Hindlimb muscle (tissue), 1 donor: ENCODE measurements around the gene TRNT1. TPM values are rescaled to one million over a fixed set of nuclear protein-coding genes. Genes with fewer than 3 reads are reported as not detected.

Experiments used
- DNase-seq: peaks from one replicate; pipeline ENCODE4 v3.0.0-alpha.2; 2013
- polyA plus RNA-seq: library from polyadenylated mRNA; unstranded; fragments of 120-200 nt; gene quantifications from one replicate; pipeline ENCODE4 v1.2.1, GENCODE V29; 2013; ENCODE audit not compliant: insufficient read length

The TRNT1 gene
- 15.9 TPM for polyA plus RNA-seq

DNA sequence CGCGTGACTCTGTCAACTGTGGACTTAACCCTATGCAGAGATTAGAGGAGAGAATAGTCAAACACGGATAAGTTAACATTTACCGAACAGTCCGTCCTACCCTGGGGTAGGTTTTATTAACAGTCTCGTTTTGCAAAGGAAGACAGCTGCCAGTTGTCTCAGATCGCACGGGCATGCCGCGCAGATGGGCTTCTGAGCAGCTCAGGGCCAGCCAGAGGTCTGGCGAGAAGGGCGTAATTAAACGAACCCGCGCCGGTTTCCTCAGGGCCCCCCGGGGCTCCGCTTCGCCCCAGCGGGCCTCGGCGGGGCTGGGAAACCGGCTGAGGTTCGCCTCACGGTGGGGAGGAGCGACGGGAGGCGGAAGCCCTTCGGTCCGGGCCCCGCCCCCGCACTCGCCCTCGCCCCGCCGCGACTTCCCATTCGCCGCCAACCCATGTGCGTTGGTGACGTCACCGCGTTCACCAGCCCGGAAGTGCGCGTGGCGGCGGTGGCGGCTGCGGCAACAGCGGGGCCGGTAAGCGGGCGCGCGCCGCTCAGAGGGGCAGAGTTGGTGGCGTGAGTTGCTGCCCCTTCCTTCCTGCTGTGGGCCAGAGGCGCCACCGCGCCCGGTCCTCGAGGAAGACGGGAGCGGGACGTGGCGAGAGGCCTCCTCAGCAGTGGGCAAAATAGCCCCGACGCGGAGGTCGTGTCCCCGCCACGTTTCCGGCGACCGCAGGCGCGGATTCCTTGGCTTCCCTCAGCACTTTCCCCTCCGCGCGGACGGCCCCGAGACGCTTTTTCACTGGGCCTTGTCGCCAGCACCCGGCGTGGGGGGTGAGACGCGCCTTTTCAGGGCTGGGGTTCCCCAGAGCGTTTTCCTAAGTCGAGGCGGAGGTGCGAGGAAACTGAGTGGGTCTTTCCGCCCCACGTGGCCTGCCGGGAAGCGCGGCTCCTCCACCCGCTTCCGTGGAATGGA is at the start of gene TRNT1:
TRNT1 (plus strand) TSS at position 464 of the 955 bp plus-strand sequence. CDS start 2,101 bp downstream, outside the sequence.
- peak; percentile 97 for DNase-seq

DNA sequence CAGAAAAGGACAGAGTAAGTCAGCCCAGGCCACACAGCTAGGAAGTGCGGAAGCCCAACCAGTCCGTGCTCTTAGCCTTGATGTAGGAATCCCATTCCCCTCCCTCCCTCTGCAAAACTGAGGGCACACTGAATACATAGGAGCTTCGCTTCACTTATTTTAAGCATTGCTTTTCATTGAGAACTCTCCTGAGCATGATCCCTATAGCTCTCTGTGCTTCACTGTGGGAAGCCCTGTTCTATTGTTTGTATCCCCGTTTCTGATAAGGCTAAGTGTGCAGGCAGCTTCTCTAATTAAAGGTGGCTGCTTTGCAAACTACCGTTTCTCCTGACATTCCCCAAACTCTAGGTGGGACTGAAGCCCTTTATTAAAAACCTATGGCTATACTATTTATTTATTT is 46.4 kb upstream of the TRNT1 start:
- no peak for DNase-seq

DNA sequence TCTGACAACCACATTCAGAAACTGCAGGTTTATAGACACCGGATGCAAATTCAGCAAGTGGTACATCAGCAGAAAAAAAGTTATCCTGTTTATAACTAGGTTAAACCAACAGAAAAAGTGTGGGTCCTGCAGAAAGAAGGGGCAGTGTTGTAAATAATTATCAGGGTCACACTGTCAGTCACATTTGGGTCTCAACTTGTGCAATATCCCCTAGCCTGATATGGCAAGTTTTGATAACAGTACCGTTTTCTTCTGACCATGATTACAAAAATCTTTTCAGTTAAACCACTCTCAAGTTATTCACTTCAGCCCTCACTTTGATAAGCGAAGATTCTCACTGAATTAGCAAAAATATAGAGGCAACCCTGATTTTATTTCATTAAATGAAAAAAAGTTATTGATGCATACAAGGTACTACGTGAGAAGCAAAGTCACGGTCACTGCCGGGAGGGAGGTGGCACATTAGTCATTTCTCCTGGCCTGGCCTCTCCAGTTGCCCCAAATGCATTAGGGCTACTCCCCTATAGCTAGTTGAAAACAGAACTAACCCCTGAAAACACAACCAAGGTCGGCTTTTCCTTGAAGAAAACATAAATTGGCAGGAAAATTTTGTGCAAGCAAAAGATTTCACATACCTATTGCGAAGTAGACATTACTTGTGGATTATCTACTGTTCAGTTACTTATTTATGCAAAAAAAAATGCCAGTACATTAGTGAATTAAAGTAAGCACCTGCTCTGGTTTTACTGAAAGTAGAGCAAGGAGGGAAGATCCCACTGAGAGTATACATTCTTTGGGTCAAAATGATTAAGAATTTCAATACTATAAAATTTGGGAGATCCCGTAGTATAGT is 45.1 kb upstream of the TRNT1 start:
- no peak for DNase-seq

DNA sequence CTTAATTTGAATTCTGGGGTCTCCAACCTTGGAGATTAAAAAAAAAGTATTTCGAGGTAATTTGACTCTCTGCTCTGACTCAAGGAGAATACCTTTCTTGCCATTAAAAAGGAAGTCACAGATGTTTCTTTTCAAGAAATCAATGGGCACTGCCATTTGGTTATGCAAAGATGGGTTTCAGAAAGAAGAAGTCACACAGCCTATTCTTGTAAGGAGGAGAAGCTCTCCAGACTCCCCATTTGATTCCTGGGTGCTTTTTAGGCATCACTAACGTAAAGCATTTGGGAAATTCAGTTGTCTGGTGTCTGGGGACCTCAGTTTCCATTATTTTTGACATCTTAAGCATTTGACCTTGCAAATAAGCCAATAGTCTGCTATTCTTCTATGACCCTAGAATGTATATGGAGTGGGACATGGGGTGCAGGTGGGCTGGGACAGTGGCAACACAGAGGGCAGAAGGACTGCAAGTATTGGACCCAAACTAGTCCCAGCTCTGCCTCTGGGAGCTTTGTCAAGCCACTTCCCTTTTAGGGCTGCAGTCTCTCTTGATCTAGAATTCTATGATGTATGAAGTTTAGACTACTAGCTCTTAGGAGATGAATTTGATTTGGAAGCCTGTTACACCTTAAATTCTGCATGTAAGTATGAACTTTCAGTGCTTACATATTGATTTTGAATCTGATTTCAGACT is 44.4 kb upstream of the TRNT1 start:
- no peak for DNase-seq

DNA sequence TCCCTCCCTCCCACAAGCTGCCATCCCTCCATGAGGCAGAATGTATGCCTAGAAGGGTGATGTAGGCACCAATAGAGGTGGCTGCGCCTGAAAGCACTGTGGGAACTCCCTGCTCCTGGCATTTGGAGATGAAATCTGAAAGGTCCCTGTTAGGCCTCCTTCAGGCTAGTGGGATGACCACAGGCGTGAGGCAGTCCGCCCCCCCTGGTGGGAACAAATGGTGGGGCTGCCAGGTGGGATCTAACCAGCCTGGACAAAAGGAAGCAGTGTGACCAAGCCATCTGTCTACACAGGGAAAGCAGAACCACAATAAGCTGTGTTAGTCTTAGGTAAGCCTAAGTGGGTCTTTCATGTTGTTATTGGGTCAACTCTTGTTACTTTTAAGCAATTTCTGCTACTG is 41.9 kb upstream of the TRNT1 start:
- no peak for DNase-seq

DNA sequence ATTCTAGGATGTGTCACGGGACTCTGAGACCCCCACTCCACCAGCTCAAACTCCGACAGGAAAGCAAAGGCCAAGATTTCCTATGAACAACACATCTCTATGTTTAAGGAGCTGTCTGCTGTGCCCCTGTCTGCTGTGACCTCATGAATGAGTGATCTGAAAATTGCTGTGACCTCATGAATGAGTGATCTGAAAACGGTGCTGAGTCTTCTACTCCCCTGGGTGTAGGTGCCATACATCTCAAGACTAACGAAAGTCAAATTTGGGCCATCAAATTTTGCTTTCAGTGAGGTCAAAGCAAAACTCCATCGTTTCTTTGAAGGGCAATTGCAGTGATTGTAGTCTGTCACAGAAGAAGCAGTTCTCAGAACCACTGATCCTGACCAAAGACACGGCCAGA is 41.0 kb upstream of the TRNT1 start:
- DNase-seq: no peak

DNA sequence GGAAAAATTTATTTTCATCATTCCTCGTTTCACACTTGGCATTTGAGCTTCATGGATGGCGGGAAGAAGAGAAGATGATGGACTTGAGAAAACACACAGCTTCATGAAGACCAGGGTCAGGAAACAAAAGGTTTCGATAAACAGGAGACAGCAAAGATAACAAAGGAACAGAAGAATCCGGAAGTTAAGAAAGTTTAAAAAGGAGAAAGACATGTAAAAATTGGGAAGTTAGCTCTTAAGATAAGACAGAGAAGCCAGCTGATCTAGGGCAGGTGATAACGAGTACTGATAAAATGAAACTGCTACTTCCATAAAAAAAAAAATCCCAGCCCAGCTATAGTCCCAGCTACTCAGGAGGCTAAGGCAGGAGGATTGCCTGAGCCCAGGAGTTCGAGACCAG is 40.5 kb upstream of the TRNT1 start:
- no peak for DNase-seq

DNA sequence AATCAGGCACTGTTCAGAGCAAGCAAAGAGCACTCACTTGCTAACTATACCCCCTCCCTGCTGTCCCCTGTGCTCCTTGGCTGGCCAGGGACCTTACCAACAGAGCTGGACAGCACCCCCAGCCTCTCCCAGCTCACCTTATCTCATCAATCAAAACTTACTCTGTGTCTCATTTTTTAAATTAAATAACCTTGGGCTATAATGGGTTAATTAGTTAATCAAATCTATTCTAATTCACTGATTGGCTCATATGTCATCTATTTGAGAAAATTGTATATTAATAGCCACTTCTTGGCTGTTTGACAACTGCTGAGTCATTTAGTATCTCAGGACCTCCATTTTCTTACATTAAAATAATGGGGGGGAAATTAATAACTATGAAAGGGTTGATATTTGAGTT is 39.5 kb upstream of the TRNT1 start:
- no peak for DNase-seq

DNA sequence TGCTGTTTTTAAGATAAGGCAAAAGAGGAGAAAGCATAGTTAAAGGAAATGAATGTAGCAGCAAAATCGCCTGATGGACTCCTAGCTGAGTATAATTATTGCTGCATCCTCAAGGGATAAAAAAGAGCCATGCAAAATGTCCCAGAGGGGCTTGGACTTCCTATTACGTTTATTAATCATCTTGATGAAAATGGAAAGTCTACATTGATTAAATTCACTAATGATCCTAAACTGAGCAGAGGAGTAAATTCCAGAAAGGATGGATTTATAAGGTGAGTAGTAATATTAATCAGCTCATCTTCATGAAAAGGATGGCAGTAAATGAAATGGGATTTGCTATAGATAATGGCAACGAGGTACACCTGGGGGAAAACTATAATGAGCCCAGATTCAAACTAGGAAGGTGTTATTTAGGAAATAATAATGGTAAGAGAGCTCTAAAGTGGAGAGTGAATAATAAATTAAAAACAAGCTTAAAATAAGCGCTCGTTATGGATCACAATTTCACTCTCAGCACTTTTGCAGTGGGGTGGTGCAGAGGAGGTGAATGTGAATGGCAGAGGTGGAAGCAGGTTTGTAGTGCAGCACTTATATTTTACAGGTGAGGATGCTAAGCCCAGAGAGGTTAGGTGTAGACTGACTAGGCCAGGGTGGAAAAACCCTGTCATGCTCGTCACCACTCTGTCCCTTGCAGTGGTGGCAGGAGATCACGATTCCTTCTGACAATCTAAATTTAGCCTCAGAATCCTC is 38.8 kb upstream of the TRNT1 start:
- DNase-seq: no peak

DNA sequence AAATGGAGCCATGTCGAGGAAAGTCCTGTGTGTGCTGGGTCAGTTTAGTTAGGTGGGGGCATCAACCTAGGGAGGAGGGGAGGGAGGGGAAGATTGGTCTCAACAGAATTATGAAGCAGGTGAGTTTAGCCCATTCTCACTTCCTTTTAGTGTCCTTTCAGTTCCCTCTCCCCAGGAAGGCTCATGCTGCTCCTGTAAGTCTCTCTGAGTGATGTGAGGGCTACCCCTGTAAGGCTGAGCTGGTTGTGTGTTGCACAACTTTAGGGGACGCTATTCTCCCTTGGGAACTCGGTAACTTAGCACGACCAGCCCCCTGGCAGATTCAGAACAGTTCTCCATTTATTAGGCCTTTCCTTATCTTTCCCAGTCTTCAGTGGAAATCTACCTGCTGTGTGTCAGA is 37.7 kb upstream of the TRNT1 start:
- DNase-seq: no peak

DNA sequence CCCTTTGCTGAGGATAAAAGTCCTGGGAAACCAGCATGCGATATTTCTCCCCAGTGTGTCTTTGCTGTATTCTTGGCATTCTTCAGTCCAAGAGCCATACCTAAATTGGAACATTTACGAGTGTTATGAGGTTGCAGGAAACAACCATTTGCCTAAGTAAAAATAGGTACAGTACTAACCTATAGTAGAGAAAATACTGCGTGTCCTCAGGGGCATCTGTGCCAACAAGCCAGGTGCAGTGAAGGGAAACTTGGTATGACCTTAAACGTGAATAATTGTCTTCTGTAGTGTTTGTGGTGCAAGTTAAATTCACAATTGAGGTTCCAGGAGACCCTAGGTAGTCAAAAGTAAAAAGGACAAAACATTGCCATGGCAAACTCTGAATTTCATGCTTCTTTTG is 28.8 kb upstream of the TRNT1 start:
- no peak for DNase-seq

DNA sequence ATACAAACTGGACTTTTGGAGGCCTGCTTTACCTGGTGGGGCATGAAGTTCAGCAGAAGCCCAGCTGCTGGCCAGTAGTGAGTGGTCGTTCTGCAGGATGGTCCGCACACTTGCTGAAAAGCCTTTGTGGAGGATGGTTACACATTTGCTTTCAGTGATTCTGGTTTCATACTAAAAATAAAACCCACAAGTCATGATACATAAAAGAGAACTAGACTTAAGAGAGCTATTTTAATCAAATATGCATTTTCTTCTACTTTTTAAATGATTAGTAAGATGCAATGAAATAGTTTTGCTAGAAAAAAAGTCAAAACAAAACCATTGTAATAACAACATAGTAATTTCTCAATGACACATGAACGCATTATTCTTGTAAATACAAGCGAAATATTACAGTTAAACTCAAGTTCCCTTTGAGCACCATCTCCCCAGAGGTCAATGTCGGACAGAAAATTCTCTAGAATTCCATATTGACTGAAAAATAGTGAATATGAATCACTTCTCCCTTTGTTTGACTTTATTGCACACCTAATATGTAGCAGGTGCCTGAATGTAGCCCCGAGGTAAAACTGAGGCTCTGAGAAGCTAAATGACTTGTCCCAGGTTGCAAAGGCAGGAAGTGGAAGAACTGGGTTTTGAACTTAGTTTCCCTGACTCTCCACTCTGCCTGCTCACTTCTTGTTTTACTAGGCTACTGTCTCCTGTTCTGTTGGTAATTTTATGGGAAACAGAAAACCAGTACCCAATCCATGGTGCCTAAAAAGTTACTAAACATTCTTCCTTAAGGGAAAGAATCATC is 24.9 kb upstream of the TRNT1 start:
- no peak for DNase-seq

DNA sequence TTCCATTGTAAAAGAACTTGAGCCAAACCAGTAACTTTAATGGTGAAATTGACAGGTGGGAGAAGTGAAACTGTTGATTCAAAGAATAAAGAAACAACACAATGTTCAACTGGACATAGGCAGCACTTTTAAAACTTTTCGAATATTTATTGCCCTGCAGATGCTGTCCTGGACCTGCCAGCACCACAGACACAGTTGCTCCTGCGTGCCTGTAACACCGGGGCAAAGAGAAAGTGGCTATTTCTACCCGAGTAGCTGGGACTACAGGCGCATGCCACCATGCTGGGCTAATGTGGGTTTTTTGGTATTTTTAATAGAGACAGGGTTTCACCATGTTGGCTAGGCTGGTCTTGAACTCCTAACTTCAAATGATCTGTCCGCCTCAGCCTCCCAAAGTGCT is 24.0 kb upstream of the TRNT1 start:
- no peak for DNase-seq

DNA sequence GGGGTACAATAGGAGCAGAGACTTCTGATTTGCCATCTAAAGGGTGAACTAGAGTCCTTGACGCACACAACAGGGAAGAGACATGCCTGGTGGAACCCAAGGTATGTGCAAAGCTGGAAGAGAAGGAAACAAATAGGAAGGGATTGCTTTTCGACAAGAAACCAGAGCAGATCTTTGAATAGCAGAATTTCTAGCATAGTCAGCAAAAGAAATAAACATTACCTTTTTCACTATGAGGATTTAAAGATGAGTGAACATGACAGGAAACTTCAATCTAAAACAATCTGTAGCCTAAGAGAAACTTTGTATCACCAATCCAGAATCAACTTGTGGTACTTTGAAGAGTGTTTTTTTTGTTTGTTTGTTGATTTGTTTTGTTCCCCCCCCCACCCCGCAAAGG is 21.5 kb upstream of the TRNT1 start:
- DNase-seq: no peak

DNA sequence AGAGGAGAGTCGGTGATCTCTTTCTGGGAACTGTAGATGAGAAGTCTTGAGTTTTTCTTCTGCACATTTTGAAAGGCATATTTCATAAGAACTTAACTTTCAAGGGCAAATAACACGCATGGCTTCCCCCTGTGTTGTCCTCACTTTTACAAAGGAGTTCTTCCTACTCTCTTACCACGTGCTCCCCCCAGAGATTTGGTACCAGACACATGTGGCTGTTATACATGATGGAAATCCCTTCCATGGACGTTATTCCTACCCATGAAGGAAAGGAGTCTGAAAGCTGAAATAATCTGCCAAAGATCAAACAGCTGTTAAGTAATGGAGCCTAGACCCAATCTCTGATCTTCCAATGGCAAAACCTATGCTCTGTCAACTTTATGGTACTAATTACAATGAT is 20.9 kb upstream of the TRNT1 start:
- DNase-seq: no peak

DNA sequence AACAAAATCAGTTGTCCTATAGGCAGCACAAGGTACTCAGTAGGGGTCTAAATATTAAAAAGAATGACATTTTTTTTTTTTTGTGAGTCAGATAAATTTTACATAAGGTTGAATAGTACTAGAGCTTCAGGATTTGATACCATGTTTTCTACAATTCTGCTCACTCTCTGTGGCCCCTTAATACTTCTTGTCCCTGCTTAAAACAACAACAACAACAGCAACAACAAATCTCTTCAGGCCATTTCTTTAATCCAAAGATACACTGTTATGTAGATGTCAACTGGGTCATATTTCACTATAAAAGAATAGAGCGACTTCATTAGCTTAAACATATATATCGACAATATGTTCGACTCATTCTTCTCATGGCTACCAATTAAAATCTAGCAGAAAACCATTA is 19.6 kb upstream of the TRNT1 start:
- no peak for DNase-seq

DNA sequence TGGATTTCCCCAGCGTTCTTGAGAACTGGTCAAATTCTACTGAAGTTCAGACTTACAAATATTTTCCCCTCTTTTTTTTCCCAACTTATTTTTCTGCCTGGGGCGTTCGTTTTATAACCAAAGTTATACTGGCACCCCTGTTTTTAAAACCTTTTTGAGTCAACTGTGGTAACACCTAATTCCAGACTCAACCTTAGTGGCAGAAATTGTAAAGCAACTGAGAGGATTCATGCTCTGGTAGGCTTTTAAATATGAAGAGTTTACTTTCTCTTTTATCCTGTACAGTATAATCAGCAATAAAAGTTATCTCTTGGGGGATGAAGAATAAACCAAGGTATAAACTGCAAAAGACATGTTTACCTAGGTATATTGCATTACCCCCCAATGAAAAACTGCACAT is 18.9 kb upstream of the TRNT1 start:
- DNase-seq: no peak

DNA sequence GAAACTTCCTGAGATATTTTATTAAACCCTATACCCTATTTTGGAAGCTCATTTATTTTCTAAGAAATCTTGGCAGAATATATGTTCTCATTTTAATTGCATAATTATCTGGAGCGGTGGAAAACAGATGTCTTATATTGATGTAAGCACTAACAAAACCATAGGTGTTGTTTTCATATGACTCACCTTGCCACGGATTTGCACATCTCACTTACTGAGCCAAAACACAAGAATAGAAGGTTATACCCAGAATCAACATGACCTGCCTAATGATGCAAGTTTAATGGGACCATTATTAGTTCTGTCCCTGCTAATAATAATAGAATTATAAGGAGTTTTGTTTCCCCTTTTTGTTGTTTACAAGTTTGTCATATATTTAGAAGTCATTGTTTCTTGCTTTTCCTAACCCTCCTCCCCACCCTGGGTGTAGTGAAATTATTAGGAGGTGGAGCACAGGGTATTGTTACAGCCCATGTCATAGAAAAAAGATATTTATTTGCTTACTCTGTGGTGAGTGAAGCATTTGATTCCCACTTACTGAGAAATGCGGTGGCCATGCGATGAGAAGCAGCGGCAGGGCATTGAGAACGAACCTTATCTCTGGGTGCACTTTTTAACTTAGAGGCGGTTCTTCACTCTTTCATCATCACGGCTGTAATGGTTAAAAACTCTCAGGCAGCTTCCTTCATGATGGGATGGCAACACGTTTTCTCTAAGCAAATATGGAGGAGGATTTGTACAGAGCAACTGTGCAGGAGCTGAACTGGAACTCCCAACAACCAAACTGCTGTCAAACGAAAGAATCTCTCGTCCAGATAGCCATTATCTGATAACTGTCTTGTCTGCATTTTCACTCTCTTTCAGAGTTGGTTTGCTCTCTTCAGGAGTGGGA is 17.1 kb upstream of the TRNT1 start:
- DNase-seq: no peak

DNA sequence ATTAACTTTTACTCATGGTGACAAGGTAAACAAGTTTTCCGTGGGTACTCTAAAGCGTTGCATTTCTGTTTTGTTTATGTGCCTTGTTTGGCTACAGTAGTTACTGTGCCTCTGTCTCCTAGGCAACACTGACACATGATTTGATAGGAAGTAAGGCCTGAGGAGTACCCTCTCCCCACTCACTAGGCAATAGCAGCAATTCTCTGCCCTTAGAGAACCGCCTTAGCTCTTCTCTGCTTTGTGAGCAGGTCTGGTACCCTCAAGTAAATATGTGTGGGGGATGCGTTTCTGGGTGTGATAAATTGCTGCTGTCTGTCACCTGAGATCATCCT is 16.5 kb upstream of the TRNT1 start, which contains the start of gene IL5RA:
IL5RA (minus strand) TSS at position 76 of the 332 bp plus-strand sequence. CDS start 5,390 bp downstream, outside the sequence.
- no peak for DNase-seq

DNA sequence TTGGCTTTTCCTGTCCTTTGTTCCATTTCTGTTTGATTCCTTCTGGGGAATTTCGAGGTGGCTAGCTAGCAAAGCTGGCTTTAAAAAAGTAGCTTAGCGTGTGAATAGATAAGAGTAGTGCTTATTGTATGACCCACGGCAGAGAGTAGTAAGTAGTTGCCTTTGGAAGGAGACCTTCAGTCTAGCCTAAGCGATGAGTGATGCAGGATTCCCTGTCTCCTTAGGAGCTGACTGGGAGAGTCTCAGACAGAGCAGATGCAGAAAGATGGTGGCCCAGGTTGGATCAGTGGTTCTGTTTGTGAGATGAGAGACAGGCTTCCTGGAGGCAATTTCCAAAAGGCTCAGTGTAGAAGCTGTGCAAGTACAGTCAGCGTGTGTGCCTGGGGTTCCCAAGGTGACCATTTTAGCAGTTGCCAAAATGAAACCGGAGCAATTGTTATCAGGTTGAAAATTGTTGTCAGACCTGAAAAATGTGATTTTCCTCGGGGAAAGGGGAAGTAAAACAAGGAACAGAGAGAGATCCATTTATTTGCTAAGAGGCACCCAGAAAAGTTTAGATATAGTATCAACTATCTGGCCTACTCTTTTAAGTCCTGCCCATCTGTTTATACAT is 15.9 kb upstream of the TRNT1 start:
- DNase-seq: no peak
